Rectal smooth muscle tissue (tissue), 1 donor: ENCODE results near the gene NAP1L5.

Experiments
- H3K27ac ChIP-seq: one replicate; pipeline ENCODE4 v1.7.0; 2013; ENCODE audit warnings: low read depth, low read length, inconsistent platforms
- H3K27me3 ChIP-seq: one replicate; pipeline ENCODE4 v1.7.0; 2013; ENCODE audit warnings: low read length; ENCODE audit not compliant: control insufficient read depth, insufficient read depth
- H3K36me3 ChIP-seq: one replicate; pipeline ENCODE4 v1.7.0; 2013; ENCODE audit warnings: low read length; ENCODE audit not compliant: control insufficient read depth, insufficient read depth
- H3K4me1 ChIP-seq: one replicate; pipeline ENCODE4 v1.7.0; 2013; ENCODE audit warnings: low read length; ENCODE audit not compliant: control insufficient read depth, insufficient read depth
- H3K4me3 ChIP-seq: one replicate; pipeline ENCODE4 v1.7.0; 2013; ENCODE audit warnings: low read length
- H3K9ac ChIP-seq: one replicate; pipeline ENCODE4 v1.7.0; 2013; ENCODE audit warnings: low read length

NAP1L5 gene

DNA sequence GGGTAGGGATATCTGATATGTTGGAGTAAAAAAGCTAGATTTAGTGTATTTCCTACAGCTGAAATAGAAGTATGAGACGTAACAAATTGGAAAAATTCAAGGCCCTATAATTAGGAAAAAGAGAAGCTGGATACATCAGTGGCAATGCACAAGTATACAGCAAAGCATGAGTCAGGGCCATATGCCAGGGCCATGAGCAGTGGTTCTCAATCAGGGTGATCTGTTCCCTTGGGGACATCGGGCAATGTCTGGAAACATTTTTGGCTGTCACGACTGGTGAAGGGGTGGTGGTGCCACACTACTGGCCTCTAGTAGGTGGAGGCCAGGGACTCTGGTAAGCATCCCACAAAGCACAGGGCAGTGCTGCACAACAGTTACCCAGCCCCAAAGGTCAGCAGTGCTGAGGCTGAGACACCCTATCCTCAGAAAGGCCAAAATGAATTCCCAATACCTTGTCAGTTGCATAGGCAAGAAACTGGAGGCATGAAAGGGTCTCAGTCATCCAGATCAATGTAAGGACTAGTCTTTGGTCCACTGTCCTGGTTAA is 36.8 kb upstream of the NAP1L5 start:
- Histone ChIP-seq H3K27me3 (no peaks in the 10 kb centered on the region), H3K4me1 (peaks cover 5% of the 10 kb centered on the region), H3K27ac (no peak overlapping the region), H3K4me3 (no peak overlapping the region), H3K9ac (no peak overlapping the region), H3K36me3 (peaks cover 21% of the 10 kb centered on the region)

DNA sequence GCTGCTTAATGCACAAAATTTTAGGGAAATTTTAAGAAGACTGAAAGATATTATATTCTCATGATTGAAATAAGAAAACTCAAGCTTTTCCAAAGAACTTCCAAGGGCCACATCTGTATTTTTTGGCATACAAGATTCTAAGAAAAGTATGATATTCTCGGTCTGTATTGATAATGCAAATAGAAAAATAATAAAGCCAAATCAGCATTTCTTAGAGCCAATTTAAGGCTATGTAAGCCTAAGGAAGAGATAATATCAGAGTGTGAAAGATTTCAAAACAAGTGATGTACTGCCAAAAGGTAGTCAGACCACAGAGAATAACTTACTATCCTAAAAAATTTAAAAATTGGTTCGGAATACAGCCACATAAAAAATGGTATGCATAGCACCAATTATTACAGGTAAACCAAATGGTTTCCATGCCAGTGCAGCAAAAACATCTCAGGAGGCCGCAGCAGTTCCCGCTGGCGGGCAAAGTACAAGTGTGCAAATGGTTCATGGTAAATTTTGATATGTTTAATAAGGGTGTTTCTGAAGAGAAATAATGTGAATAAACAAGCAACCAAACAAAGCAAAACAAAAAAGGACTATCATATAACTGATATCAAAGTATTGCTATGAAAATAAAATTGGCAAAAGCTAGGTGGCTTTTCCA is 35.2 kb upstream of the NAP1L5 start:
- no peak overlapping the region for H3K4me3 ChIP-seq
- peaks cover 1% of the 10 kb centered on the region for H3K4me1 ChIP-seq
- no peak overlapping the region for H3K9ac ChIP-seq
- no peaks in the 10 kb centered on the region for H3K27me3 ChIP-seq
- no peak overlapping the region for H3K27ac ChIP-seq
- peaks cover 28% of the 10 kb centered on the region for H3K36me3 ChIP-seq

DNA sequence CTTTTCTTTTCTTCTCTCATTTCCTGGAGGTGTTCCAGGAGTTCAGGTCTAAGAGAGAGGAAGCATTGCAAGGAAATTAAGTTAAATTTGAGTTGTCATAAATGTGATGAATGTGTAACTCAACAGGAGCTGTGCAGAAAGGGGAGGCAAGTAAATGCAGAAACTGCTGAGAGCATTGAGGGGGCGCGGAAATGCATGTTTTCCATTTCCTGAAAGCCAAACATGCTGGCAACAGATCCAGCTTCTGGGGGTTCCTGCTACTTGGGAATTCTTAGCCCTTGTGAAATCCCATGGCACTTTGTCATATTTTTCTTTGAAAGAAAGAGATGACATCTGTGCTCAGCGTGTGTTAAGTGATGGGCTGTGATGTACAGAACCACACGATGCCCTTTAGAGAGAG is 33.8 kb upstream of the NAP1L5 start:
- peaks cover 38% of the 10 kb centered on the region for H3K36me3 ChIP-seq

DNA sequence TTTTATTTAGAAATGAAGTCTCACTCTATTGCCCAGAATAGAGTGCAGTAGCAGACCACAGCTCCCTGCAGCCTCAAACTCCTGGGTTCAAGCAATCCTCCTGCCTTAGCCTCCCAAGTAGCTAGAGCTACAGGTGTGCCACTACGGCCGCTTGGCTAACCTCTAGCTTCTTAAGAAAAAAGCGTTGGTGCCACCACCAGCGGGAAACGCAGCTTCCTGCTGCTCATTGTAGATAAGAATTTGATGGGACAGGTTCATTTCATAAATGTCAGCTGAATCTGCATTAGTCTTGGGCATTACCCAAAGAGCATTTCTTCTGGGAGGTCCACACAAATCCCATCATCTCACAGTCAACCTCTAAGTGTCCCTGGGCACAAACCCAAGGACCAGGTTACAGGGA is 33.2 kb upstream of the NAP1L5 start:
- Histone ChIP-seq H3K4me1 (no peaks in the 10 kb centered on the region), H3K27me3 (no peaks in the 10 kb centered on the region), H3K4me3 (no peak overlapping the region), H3K36me3 (peaks cover 38% of the 10 kb centered on the region), H3K27ac (no peak overlapping the region), H3K9ac (no peak overlapping the region)

More for the DNA sequence above, 33.8 kb upstream of the NAP1L5 start:
- no peaks in the 10 kb centered on the region for H3K4me1 ChIP-seq
- H3K9ac ChIP-seq, result no peak overlapping the region
- no peaks in the 10 kb centered on the region for H3K27me3 ChIP-seq
- H3K4me3 ChIP-seq, result no peak overlapping the region
- H3K27ac ChIP-seq, result no peak overlapping the region

DNA sequence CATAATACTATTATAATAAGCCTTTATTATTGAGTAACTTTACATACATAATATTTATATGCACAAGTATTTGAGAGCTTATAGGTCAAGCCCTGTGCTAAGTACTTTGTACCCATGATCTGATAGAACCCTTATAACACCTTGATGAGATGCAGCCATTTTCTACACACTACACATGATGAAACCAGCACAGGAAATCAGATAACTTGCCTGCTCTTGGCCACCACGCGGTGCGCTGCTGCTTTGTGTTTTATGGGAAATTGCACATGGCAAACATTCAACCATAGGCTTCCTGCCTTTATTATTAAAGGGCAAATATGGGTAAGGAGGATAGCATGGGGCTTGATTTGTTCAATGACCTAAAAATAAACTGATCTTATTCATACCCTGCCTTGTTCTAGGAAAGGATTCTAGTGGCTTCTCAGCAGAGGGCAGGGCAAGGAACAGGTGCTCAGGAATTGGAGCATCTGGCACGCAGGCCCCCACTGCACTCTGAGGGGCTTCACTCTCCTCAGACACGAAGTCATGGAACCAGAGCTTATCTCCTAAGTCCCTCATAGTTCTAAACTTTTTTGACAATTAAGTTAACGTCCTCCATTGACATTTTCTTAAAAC is 31.6 kb upstream of the NAP1L5 start:
- Histone ChIP-seq H3K27ac (no peak overlapping the region), H3K4me1 (no peaks in the 10 kb centered on the region), H3K4me3 (no peak overlapping the region), H3K27me3 (no peaks in the 10 kb centered on the region), H3K9ac (no peak overlapping the region), H3K36me3 (peaks cover 32% of the 10 kb centered on the region)

DNA sequence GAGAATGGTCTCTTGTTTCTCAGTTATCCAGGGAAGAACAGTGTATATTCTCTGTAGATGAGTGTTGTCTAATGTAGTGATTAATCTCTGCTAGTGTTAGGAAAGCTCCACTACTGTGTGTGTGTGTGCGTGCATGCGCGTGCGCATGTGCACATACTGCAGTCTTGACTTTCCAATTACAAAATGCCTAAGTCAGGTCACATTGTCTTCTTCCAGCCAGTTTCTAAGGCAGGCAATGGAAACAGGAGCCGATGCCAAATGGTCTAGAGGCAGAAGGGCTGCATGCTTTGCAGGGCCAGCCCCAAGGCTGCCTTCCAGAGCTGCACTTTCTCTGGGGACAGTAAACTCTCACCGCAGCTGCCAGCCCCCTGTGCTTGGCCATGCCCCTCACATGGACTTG is 30.5 kb upstream of the NAP1L5 start:
- Histone ChIP-seq H3K27ac (no peak overlapping the region), H3K27me3 (no peaks in the 10 kb centered on the region), H3K4me1 (no peaks in the 10 kb centered on the region), H3K9ac (no peak overlapping the region), H3K4me3 (no peak overlapping the region), H3K36me3 (peaks cover 36% of the 10 kb centered on the region)

DNA sequence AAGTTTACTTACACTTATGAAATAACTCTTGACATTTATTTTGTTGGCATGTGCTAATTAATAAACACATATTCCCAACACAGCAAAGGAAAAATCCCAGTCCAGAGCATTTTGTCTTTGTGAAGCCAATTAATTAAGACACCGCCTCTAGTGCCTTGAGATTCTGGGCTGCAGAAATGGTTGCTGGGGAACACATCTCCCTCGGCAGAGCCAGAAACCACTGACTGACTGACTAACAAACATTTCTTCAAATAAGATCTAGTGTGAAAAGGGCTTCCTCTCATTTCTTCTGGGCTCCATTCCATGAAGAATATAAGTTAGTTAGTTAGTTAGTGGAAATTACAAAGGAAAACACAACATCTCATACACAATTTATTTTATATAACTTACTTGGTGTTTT is 28.4 kb upstream of the NAP1L5 start:
- H3K27me3 ChIP-seq, result no peaks in the 10 kb centered on the region
- H3K4me3 ChIP-seq, result no peak overlapping the region
- H3K27ac ChIP-seq, result no peak overlapping the region
- H3K9ac ChIP-seq, result no peak overlapping the region
- H3K4me1 ChIP-seq, result no peaks in the 10 kb centered on the region
- peaks cover 34% of the 10 kb centered on the region for H3K36me3 ChIP-seq

DNA sequence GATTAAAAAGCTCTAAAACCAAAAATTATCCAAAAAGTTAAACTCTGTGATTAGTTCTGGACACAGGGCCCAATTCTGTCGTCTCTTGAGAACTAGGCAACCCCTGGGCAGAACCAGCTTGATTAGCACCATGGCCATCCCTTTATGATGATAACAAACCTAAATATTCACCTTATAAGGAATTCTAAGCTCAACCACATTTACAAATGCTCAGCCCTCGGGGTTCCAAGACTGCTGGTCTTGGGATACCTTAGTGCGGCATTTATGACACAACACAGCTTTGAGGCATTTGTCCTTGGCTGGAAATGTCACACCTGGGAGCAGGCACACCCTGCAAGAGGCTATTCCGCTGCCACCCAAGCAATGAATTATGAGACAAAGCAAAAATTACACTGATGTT is 27.5 kb upstream of the NAP1L5 start:
- no peak overlapping the region for H3K4me3 ChIP-seq
- peaks cover 35% of the 10 kb centered on the region for H3K36me3 ChIP-seq
- no peak overlapping the region for H3K9ac ChIP-seq
- H3K4me1 ChIP-seq, result no peaks in the 10 kb centered on the region
- no peak overlapping the region for H3K27ac ChIP-seq
- H3K27me3 ChIP-seq, result no peaks in the 10 kb centered on the region

DNA sequence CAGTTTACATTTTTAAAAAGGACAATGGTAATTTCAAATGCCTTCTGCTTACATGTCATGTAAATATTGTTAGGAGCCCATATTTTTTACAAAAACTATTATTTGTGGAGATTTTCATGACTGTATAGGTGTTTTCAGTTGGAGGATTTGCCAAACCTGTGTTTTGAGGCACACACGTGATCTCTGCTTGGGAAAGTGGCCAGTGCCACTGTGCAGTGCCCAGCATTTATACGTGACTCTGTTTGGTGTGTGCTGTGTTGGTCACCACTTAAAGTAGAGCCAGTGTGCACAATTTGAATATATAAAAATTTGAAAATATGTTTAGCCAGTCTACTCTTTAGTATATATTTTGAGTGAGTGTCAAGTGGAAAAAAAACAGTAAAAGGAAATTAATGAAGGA is 26.8 kb upstream of the NAP1L5 start:
- H3K36me3 ChIP-seq, result peaks cover 35% of the 10 kb centered on the region
- no peaks in the 10 kb centered on the region for H3K4me1 ChIP-seq
- H3K27ac ChIP-seq, result no peak overlapping the region
- no peak overlapping the region for H3K9ac ChIP-seq
- H3K4me3 ChIP-seq, result no peak overlapping the region
- no peaks in the 10 kb centered on the region for H3K27me3 ChIP-seq

DNA sequence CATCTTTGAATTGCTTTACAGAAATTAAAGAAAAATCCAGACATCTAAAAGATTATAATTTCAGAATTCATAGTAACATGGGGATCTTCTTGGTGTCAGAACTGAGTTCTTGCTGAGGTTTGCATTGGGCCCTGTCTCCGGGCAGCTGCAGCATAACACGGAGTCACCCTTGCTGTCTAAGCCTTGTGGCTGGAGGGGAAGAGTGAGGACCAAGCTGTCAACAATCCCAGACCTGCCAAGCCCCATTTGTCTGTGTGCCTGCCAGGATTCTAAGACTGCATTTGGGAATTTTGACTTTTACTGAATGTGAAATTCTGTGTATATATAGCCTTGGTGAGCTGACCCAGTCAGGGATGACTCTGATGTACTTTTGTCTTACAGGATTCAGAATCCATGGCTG is 25.2 kb upstream of the NAP1L5 start:
- Histone ChIP-seq H3K4me3 (no peak overlapping the region), H3K36me3 (peaks cover 23% of the 10 kb centered on the region), H3K27me3 (no peaks in the 10 kb centered on the region), H3K4me1 (no peaks in the 10 kb centered on the region), H3K9ac (no peak overlapping the region), H3K27ac (no peak overlapping the region)

DNA sequence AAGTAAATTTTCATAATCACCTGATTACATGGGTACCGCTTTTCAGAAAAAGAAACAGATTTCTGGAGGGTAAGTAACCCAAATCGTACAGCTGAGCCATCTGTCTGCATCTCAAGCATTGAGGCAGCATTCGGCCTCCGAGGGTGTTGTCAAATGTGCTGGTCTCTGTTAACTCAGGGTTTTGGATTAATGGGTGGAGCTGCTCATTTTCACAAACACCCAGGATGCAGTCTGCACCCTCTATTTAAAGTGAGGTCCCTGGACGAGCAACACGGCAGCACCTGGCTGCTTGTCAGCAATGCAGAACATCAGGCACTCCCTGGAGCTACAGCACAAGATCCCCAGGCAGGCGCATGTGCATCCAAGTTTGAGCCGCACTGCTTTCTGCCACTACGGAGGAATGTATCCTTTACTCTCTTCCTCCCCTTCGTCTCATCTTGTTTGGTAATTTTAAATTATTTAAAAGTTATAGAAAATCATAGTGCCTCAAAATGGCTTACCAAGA is 24.7 kb upstream of the NAP1L5 start:
- H3K4me3 ChIP-seq, result no peak overlapping the region
- peaks cover 21% of the 10 kb centered on the region for H3K36me3 ChIP-seq
- H3K9ac ChIP-seq, result no peak overlapping the region
- no peak overlapping the region for H3K27ac ChIP-seq
- H3K27me3 ChIP-seq, result no peaks in the 10 kb centered on the region
- no peaks in the 10 kb centered on the region for H3K4me1 ChIP-seq

DNA sequence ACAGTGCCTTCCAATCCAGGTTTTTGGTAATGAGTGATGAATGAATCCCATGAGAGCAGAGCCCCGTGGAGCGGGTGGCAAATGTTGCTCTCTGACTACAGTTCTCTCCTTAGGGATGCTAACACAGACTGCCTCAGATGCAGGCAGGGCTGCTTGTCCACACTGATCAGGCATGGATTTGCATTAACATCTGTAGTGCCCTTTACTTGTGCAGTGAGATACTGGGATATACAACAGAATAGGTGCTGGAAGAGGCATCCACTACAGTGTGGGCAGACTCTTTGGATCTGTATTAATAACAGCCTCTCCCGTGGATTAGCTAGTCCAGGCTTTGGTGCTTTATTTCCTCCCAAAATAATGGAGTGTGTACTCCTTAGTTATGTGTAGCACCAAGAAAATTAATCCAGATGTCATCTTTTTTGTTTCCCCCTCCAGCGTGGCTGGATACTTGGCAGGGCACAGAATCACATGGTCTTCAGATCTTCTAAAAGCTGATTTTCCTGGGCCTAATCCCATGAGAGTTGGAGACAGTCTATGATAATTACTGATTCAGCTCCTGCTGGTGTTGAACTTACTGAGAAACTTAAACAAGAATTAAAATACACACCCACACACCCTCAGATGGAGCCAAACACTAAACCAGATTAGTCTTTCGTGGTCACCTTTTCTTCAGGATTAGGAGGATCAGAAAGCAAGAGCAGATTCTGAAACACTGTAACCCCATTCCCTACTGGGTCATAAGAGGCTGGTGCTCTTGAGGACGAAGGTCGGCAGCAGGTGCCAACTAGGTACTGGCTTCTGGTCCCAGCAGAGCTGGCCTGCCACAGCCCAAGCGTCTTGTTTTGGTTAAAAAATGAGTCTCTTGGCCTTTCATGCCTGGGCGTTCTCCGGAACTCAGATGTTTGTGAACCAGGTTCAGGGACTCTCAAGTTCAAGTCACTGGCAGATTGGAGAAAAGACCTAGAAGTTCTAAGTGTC is 23.1 kb upstream of the NAP1L5 start:
- no peaks in the 10 kb centered on the region for H3K27me3 ChIP-seq

More for the DNA sequence above, 23.1 kb upstream of the NAP1L5 start:
- Histone ChIP-seq H3K4me3 (no peak overlapping the region), H3K36me3 (peaks cover 25% of the 10 kb centered on the region), H3K4me1 (no peaks in the 10 kb centered on the region), H3K27ac (no peak overlapping the region), H3K9ac (no peak overlapping the region)
